SK-N-MC (cell line): Measurements from ENCODE around the gene CARD14.

Source experiments
- EZH2 ChIP-seq: fragments of 200-600 bp; sonication (generic); IDR thresholded peaks from one replicate; pipeline ENCODE4 v1.6.1; 2017; ENCODE audit warnings: antibody characterized with exemption
- FOXP2 ChIP-seq: optimal IDR thresholded peaks from 2 replicates; pipeline ENCODE3; 2011; ENCODE audit warnings: mild to moderate bottlenecking, moderate library complexity; ENCODE audit not compliant: insufficient read depth; ENCODE audit errors: extremely low read length, control extremely low read depth
- POLR2AphosphoS5 ChIP-seq: IDR thresholded peaks from 2 replicates; pipeline ENCODE4 v1.6.1; 2012; ENCODE audit warnings: mild to moderate bottlenecking, low read depth, low read length, borderline replicate concordance

DNA sequence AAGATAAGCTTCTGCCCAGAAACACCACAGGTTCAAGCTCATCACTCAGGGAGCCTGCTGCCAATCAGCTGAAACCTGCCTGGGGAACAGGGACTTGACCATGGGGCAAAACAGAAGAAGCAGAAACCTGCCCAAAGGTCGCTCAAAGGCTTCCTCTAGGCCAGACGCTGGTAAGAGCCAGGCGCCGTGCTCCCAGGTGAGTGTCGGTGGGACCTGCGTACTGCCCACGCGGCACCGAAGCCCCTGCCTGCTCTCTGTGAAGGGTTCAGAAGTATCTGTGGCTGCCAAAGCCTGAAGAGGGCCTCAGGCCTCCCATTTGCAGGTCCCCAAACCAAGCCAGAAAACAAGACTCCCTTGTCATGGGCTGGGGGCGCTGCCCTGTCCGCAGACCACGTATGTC is 39.9 kb downstream of the CARD14 start:
- TF ChIP-seq EZH2 (no peak), POLR2AphosphoS5 (no peak), FOXP2 (no peak)
